ENCODE measurements around the gene CPNE4.
"Not testable (repeated sequence)": the region's sequence is repeated elsewhere in the genome, so short reads cannot be mapped to it uniquely, and the experiment has no call there.

CPNE4 gene

GRCh38 chr3:131518680-131519079, 516.1 kb downstream of the CPNE4 start:
- no peak for DNase-seq

DNA sequence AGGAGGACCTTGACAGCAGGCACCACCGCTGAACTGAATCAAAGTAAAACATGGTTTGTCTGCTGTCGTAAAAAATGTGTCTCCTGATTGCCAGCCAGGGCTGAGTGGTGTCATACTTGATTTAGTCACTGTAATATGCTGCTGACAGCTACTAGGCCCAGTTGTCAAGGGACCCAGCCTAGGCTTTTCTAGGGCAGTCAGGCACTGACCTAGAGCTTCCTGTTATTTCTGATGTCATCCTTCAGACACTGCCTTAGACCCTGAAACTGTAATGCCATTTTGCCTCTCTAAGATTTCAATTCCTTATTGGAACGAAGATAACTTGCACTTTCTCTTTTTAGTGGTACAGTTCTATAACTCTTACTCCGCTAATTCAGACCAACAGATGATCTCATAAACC, 529.4 kb downstream of the CPNE4 start:
- DNase-seq = no peak

DNA sequence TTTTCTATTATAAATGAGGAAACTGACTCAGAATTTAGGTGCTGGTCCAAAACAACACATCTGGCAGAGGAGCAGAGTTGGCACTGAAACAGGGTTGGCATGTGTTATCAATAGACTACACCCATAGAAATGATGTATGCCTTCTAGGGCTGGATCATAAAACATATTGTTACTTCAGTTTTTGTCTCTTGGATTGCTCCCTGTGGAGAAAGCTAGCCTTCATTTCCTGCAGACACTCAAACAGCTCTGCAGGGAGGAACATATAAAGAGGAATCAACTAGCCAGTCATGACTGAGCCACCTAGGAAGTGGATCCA, 531.5 kb downstream of the CPNE4 start:
- no peak for DNase-seq

DNA sequence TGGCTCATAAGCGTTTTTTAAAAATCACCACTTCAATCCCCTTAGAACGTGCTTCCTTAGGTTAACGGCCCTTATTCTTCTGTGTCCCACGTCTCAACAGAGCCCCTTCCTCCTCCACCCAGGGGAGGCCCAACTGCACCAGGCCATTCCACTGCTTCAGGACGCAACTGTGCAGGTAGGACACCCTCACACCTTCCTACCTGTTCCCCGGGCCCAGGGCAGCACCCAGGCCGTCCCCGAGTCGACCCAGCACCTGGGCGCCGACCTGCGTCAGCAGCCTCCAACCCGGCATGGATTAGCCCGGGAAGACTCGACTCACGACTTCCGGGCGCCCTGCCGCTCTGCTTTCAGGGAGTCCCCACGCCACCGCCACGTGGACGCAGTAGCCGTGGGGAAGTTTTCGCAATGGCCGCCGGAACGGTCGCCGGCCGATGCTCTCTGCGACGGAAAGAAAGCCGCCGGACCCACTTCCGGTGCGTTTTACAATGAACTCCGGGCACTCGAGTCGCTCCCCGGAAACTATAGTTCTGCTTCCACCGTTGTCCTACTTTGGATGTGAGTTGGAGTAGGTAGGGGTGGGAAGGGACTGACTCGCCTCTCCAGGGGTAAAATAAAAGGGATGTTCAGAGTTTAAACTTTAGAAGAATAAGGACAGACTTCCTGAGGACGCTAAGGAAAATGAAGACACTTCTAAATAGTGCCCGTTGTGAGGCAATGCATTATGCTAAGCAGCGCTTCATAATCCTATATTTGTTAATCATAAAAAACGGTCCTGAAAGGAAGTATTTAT, 532.1 kb downstream of the CPNE4 start, which contains the start of gene MRPL3:
MRPL3 (minus strand) TSS at position 442 of the 790 bp plus-strand sequence; CDS start at position 292, 150 bp downstream.
- peak; percentile 81 for DNase-seq

DNA sequence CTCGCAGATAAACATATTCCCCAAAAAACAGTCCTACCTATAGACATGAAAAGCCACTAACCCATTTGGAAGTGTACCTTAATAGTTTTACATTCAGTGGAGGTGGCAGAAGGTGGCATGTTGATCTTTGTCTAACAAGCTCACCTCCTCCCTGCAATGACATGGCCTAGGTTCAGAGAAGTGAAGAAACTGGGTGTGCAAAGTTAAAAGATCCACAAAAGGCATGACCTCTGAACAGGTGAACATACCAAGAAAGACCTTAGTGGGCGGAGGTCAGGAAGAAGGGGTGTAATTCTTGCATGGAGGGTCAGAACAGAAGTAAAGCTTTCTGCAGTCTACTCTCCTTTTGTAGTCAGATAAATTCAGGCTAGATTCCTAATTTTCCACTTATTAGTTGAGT, 532.9 kb downstream of the CPNE4 start:
- no peak for DNase-seq

DNA sequence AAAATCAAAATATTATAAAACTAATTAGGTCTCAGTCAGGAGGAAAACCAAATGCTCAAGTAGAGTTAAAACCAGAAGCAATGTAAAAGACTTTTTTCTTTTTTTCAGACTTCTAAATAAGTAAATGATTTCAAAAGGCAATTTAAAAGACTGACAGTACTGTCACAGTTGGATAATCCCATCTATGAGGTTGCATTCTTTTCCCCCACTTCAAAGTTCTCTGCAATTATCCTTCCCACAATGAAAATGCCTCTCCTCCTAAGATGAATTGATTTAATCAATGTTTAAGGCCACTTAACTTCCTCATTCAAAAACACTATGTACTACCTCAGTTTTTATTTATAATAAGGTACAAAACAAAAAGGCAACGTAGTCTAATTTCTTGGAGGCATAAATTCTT, 540.1 kb downstream of the CPNE4 start:
- DNase-seq = no peak

DNA sequence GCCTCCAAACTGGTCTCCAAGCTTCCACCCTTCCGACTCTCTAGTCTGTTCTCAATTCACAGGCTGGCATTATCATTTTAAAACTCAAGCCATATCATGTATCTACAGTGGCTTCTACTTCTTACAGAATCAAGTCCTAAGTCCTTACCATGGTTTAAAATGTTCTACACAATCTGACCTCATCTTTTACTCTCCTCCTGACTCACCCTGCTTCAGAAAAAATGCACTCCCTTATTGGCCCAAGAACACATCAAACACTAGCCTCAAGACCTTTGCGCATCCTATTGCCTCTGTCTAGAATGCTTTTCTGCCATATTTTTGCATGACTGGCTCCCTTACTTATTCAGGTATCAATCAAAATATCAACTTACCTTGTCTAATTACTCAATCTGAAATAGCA, 543.0 kb downstream of the CPNE4 start:
- DNase-seq = no peak

- no peak for DNase-seq
Measured at GRCh38 chr3:131491084-131491483, 543.7 kb downstream of the CPNE4 start.

GRCh38 chr3:131486545-131486944, 548.3 kb downstream of the CPNE4 start:
- not testable (repeated sequence) for DNase-seq

GRCh38 chr3:131485119-131485518, 549.7 kb downstream of the CPNE4 start:
- DNase-seq = no peak

DNA sequence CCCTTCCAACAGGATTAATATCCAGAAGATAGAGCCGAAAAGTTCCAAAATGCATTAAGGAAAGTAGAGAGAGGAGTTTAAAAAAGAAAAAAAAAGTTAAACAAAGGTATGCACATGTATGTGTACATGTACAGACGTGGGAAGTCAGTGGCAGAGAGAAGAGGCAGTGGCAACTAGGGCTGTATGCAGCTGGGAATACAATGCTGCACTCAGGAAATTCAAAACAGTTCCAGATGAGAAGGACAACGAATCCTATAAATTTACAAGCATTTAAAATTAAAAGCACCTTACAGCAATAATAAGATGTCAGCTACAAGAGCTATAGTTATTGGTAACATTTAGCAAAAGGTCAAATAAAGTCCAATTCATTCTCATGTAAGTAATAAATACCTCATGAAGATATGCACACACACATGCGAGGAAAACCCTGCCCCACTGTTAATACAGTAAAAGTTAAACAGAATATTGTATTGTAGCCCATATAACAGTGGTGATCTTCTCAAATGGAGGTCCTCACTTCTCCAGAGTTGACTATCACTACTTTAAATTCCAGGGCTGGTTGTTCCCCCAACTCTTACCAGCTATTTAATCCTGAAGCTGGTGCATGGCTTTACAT, 550.2 kb downstream of the CPNE4 start:
- DNase-seq = no peak

Data from stimulated activated CD4-positive, alpha-beta T cell treated with anti-CD3 and anti-CD28 coated beads, Interleukin-12 subunit alpha, Interleukin-12 subunit beta, amount 100 ng/mL, for 4 hours (primary cell).